A549 (cell line): Measurements from ENCODE around the gene AGBL4. TPM values are rescaled to one million over a fixed set of nuclear protein-coding genes. Genes with fewer than 3 reads are reported as not detected.

Source experiments
- ATAC-seq, 2 experiments: fragments of 200-7000 bp in 1 of 2; fragments of >200 bp in 1 of 2; cut with Nextera tagmentation in 1 of 2; cut with Tn5 transposase in 1 of 2; 3 replicates each; pipeline versions ENCODE4 v1.8.0 to v1.9.1; 2018 to 2020; ENCODE audit warnings: mild to moderate bottlenecking in 1 of 2, moderate library complexity in 1 of 2
- CTCF ChIA-PET: fragments of 300-600 bp; sonication (Branson Sonifier 250); formaldehyde crosslinking; extraction: SDS; loops from one replicate; lab custom pipeline; 2021; ENCODE audit warnings: antibody characterized with exemption, inconsistent platforms; lab: Yijun Ruan, JAX
- POLR2A ChIA-PET: fragments of 350-600 bp; formaldehyde crosslinking; extraction: SDS; loops from one replicate; lab custom pipeline; 2021; ENCODE audit warnings: antibody characterized with exemption, inconsistent platforms; lab: Yijun Ruan, JAX
- DNase-seq, 2 experiments: peaks; one replicate each; pipeline versions ENCODE4 v3.0.0 to v3.0.0-alpha.2; 2011 to 2016; ENCODE audit warnings: low read depth in 1 of 2, low spot score in 1 of 2
- FAIRE-seq: peaks from 2 replicates; lab custom pipeline; 2011; peaks lifted over from hg19 to GRCh38; lab: Jason Lieb, UNC
- H3K27ac ChIP-seq, 2 experiments: fragments of >200 bp; sonication (Bioruptor Twin); formaldehyde crosslinking; 3 replicates each; pipeline ENCODE4 v1.5.1; 2016 to 2017
- H3K4me1 ChIP-seq: fragments of >200 bp; sonication (Bioruptor Twin); formaldehyde crosslinking; 3 replicates; pipeline ENCODE4 v1.6.1; 2016
- H3K4me2 ChIP-seq: fragments of >200 bp; sonication (Bioruptor Twin); formaldehyde crosslinking; 3 replicates; pipeline ENCODE4 v1.6.1; 2016
- H3K4me3 ChIP-seq: fragments of >200 bp; sonication (Bioruptor Twin); formaldehyde crosslinking; 3 replicates; pipeline ENCODE4 v1.5.1; 2016
- H3K9me3 ChIP-seq: fragments of >200 bp; sonication (Bioruptor Twin); formaldehyde crosslinking; 3 replicates; pipeline ENCODE4 v1.6.1; 2016
- BHLHE40 ChIP-seq: IDR thresholded peaks from 2 replicates; pipeline ENCODE4 v1.6.1; 2012; ENCODE audit warnings: low read depth, low read length, inconsistent platforms
- CBX8 ChIP-seq: fragments of 200-600 bp; sonication (generic); IDR thresholded peaks from 2 replicates; pipeline ENCODE4 v1.6.1; 2016
- CHD2 ChIP-seq: fragments of 150-350 bp; IDR thresholded peaks from 2 replicates; pipeline ENCODE4 v1.6.1; 2014; ENCODE audit warnings: low read length; ENCODE audit not compliant: partially characterized antibody
- EHF ChIP-seq: fragments of 250-450 bp; sonication (Bioruptor Pico); IDR thresholded peaks from 2 replicates; pipeline ENCODE4 v1.5.0; 2020; ENCODE audit warnings: mild to moderate bottlenecking
- EHMT2 ChIP-seq: fragments of 200-600 bp; sonication (generic); IDR thresholded peaks from 2 replicates; pipeline ENCODE4 v1.6.1; 2016; ENCODE audit warnings: antibody characterized with exemption, low read depth, mild to moderate bottlenecking, moderate library complexity
- ESRRA ChIP-seq: fragments of 150-350 bp; IDR thresholded peaks from 2 replicates; pipeline ENCODE4 v1.6.1; 2014; ENCODE audit warnings: mild to moderate bottlenecking, low read length, borderline replicate concordance
- FOSL2 ChIP-seq, 2 experiments: fragments of 450-650 bp in 1 of 2; fragments of >200 bp in 1 of 2; sonication (Bioruptor Twin) in 1 of 2; formaldehyde crosslinking; IDR thresholded peaks; 2 replicates each; pipeline versions ENCODE4 v1.5.0 to v1.6.1; 2016 to 2020; ENCODE audit warnings: mild to moderate bottlenecking in 1 of 2, moderate library complexity in 1 of 2
- GATA3 ChIP-seq: IDR thresholded peaks from 2 replicates; pipeline ENCODE4 v1.6.1; 2012; ENCODE audit warnings: borderline replicate concordance
- HDAC2 ChIP-seq: fragments of 200-600 bp; sonication (generic); IDR thresholded peaks from 2 replicates; pipeline ENCODE4 v1.6.1; 2016
- HEYL ChIP-seq: fragments of 250-450 bp; sonication (Bioruptor Pico); IDR thresholded peaks from 2 replicates; pipeline ENCODE4 v1.8.0; 2021; ENCODE audit warnings: mild to moderate bottlenecking, moderate library complexity
- HOXA7 ChIP-seq: fragments of 250-450 bp; sonication (Bioruptor Pico); IDR thresholded peaks from 2 replicates; pipeline ENCODE4 v1.5.0; 2020; ENCODE audit warnings: mild to moderate bottlenecking, moderate library complexity
- JUN ChIP-seq, 2 experiments: fragments of >200 bp; sonication (Bioruptor Twin); formaldehyde crosslinking; IDR thresholded peaks; 2 replicates in 1 of 2; 3 replicates in 1 of 2; pipeline ENCODE4 v1.6.1; 2016 to 2017
- KDM1A ChIP-seq: fragments of 200-600 bp; sonication (generic); IDR thresholded peaks from 2 replicates; pipeline ENCODE4 v1.6.1; 2016; ENCODE audit warnings: low read depth, mild to moderate bottlenecking
- MAFK ChIP-seq: fragments of 450-650 bp; IDR thresholded peaks from 2 replicates; pipeline ENCODE4 v1.6.1; 2014; ENCODE audit not compliant: partially characterized antibody
- POLR2A ChIP-seq: IDR thresholded peaks from 2 replicates; pipeline ENCODE4 v1.6.1; 2012; ENCODE audit warnings: mild to moderate bottlenecking, low read length
- POLR2AphosphoS2 ChIP-seq: conservative IDR thresholded peaks from 2 replicates; pipeline ENCODE4 v1.6.1; 2012; ENCODE audit warnings: low read length, improper control_type of control experiment, inconsistent platforms
- RAD21 ChIP-seq, 2 experiments: fragments of >200 bp in 1 of 2; sonication (Bioruptor Twin) in 1 of 2; formaldehyde crosslinking in 1 of 2; IDR thresholded peaks in 1 of 2; conservative IDR thresholded peaks in 1 of 2; 2 replicates in 1 of 2; 3 replicates in 1 of 2; pipeline ENCODE4 v1.6.1; 2012 to 2018; ENCODE audit warnings: inconsistent platforms in 1 of 2
- RFX5 ChIP-seq: fragments of 450-650 bp; IDR thresholded peaks from 2 replicates; pipeline ENCODE4 v1.7.1; 2014; ENCODE audit warnings: antibody characterized with exemption, mild to moderate bottlenecking, moderate library complexity
- SREBF2 ChIP-seq: fragments of 450-650 bp; IDR thresholded peaks from 2 replicates; pipeline ENCODE4 v1.6.1; 2014; ENCODE audit warnings: mild to moderate bottlenecking, moderate library complexity
- TFCP2L1 ChIP-seq: fragments of 250-450 bp; sonication (Bioruptor Pico); IDR thresholded peaks from 2 replicates; pipeline ENCODE4 v1.5.0; 2021; ENCODE audit warnings: mild to moderate bottlenecking
- TP53 ChIP-seq: fragments of 250-450 bp; sonication (Bioruptor Pico); IDR thresholded peaks from 2 replicates; pipeline ENCODE4 v1.5.0; 2021; ENCODE audit warnings: mild to moderate bottlenecking, moderate library complexity
- ZNF302 ChIP-seq: fragments of 250-450 bp; sonication (Bioruptor Pico); IDR thresholded peaks from 2 replicates; pipeline ENCODE4 v1.9.0; 2021; ENCODE audit warnings: inconsistent platforms, mild to moderate bottlenecking, moderate library complexity
- WGBS: methylation state at CpG from one replicate; pipeline ENCODE4 v1.1.6; 2017; ENCODE audit errors: missing lambda C conversion rate; 5-methylcytosine and 5-hydroxymethylcytosine counted together
- polyA plus RNA-seq, 4 experiments: library from polyadenylated mRNA; depleted of rRNA in 3 of 4; stranded (reverse); fragments of >200 nt; fragmentation: RNase III in 1 of 4; extraction: RNeasy Plus Mini Kit Qiagen cat#74134 plus additional on column Dnase treatment in 1 of 4; gene quantifications; 2 replicates in 3 of 4; 3 replicates in 1 of 4; pipeline ENCODE4 v1.2.3, GENCODE V29; 2011 to 2017
- TF ChIP-seq, protein P1 (sequence below): IDR thresholded peaks from 2 replicates; pipeline ENCODE4 v1.6.1; 2012; ENCODE audit warnings: low read depth, borderline replicate concordance
- TF ChIP-seq, protein P2 (sequence below): fragments of >200 bp; sonication (Bioruptor Twin); formaldehyde crosslinking; IDR thresholded peaks from 3 replicates; pipeline ENCODE4 v1.6.1; 2016
- TF ChIP-seq, protein P3 (sequence below): IDR thresholded peaks from 2 replicates; pipeline ENCODE4 v1.6.1; 2012
- TF ChIP-seq, protein P4 (sequence below): fragments of 250-450 bp; sonication (Bioruptor Pico); IDR thresholded peaks from 2 replicates; pipeline ENCODE4 v1.5.0; 2020; ENCODE audit warnings: low read depth, mild to moderate bottlenecking, moderate library complexity

Gene AGBL4
- polyA plus RNA-seq, 2 of the 4 experiments (the other 2 are of a cell fraction), result not detected

DNA sequence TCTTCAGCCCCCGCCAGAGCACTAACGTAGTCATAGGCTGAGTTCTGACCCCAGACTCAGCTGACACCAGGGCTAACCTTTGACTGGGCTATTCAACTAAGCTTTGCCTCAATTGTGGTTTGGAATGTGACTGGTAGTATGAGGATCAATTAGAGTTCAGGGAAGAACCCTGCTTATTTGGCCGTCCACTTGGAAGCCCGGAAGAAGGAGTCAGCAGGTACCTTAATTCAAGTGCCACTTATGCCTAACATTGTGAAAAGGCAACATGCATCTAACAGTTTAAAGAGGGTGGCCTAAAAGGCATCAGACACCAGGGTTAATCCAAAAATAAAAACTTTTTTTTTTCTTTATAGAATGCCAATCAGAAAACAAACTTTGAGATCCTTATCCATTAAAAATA lies 1339.4 kb downstream of the AGBL4 start:
- no peak overlapping the region for H3K4me2 ChIP-seq
- no peak for DNase-seq
- no peaks in the 10 kb centered on the region for H3K4me1 ChIP-seq
- FAIRE-seq, result no peak
- no peak overlapping the region for H3K4me3 ChIP-seq
- no peaks in the 10 kb centered on the region for H3K9me3 ChIP-seq
- CTCF ChIA-PET, result no interaction called here
- TF ChIP-seq TFCP2L1, result no peak
- no peak for TF ChIP-seq ZNF302 (CRISPR knock-in tag)
- no peak for TF ChIP-seq KDM1A
- TF ChIP-seq JUN (IDR thresholded peaks at IDR 0.05), result no peak
- TF ChIP-seq, protein P1, sequence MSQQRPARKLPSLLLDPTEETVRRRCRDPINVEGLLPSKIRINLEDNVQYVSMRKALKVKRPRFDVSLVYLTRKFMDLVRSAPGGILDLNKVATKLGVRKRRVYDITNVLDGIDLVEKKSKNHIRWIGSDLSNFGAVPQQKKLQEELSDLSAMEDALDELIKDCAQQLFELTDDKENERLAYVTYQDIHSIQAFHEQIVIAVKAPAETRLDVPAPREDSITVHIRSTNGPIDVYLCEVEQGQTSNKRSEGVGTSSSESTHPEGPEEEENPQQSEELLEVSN, result no peak
- no peak for TF ChIP-seq RAD21 (conservative IDR thresholded peaks at IDR 0.05 in 1 of 2, IDR thresholded peaks at IDR 0.05 in 1 of 2)
- TF ChIP-seq CHD2, result no peak
- TF ChIP-seq EHF (CRISPR knock-in tag), result no peak
- WGBS, result 59% methylated on average over 4 of the region's 4 CpGs
- no peak overlapping the region for H3K27ac ChIP-seq
- ATAC-seq, result no peak
- POLR2A ChIA-PET, result no interaction called here

DNA sequence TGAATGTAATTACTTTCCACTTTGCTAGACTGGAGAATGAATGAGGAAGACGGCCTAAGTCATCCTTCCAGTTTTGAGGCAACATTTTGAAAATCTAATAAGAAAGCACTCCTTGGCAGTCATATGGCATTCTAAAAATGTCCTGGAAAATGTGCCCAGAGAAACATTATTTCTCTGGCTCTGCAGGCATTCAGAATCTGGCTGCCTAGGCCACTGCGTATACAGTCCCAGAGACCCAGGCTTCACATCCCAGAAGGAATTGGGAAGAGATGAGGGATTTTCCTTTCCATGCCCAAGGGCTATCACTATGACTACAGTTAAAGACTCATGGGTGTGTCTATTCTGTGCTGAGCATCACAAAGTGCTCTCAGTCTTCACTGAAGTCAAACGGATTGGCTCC lies 1339.9 kb downstream of the AGBL4 start:
- ChIA-PET CTCF (no interaction called here), POLR2A (no interaction called here)
- 62% methylated on average over 3 of the region's 3 CpGs for WGBS
- FAIRE-seq (no peak), ATAC-seq (no peak), DNase-seq (no peak)
- TF ChIP-seq SREBF2 (no peak), HOXA7 (CRISPR knock-in tag) (no peak), HEYL (CRISPR knock-in tag) (no peak), EHF (CRISPR knock-in tag) (no peak), RFX5 (no peak), EHMT2 (no peak), GATA3 (no peak), HDAC2 (no peak), POLR2AphosphoS2 (no peak), POLR2A (no peak), FOSL2 (IDR thresholded peaks at IDR 0.05) (no peak), FOSL2 (CRISPR knock-in tag; IDR thresholded peaks at IDR 0.05) (no peak), ESRRA (no peak), ZNF302 (CRISPR knock-in tag) (no peak), TP53 (CRISPR knock-in tag) (no peak), CBX8 (no peak), BHLHE40 (no peak), MAFK (no peak)
- TF ChIP-seq, protein P2, sequence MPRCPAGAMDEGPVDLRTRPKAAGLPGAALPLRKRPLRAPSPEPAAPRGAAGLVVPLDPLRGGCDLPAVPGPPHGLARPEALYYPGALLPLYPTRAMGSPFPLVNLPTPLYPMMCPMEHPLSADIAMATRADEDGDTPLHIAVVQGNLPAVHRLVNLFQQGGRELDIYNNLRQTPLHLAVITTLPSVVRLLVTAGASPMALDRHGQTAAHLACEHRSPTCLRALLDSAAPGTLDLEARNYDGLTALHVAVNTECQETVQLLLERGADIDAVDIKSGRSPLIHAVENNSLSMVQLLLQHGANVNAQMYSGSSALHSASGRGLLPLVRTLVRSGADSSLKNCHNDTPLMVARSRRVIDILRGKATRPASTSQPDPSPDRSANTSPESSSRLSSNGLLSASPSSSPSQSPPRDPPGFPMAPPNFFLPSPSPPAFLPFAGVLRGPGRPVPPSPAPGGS, result no peak
- TF ChIP-seq, protein P3, sequence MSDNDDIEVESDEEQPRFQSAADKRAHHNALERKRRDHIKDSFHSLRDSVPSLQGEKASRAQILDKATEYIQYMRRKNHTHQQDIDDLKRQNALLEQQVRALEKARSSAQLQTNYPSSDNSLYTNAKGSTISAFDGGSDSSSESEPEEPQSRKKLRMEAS, result no peak
- TF ChIP-seq, protein P4, sequence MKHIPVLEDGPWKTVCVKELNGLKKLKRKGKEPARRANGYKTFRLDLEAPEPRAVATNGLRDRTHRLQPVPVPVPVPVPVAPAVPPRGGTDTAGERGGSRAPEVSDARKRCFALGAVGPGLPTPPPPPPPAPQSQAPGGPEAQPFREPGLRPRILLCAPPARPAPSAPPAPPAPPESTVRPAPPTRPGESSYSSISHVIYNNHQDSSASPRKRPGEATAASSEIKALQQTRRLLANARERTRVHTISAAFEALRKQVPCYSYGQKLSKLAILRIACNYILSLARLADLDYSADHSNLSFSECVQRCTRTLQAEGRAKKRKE, result no peak
- Histone ChIP-seq H3K4me3 (no peak overlapping the region), H3K4me1 (no peaks in the 10 kb centered on the region), H3K4me2 (no peak overlapping the region), H3K9me3 (no peaks in the 10 kb centered on the region), H3K27ac (no peak overlapping the region)
